CD4-positive, alpha-beta memory T cell (primary cell): ENCODE measurements around the gene TAS2R38. TPM values are rescaled to one million over a fixed set of nuclear protein-coding genes. Genes with fewer than 3 reads are reported as not detected.

Experiments
- polyA plus RNA-seq, 2 donors: library from polyadenylated mRNA; unstranded; fragments of 300-500 nt; fragmentation: Illumina TruSeq; gene quantifications; one replicate each; pipeline ENCODE4 v1.2.3, GENCODE V29; 2021
- total RNA-seq, 2 experiments: library from RNA; stranded (reverse); gene quantifications; one replicate each; pipeline ENCODE4 v1.2.3, GENCODE V29; 2021

Gene TAS2R38
- total and polyA plus RNA-seq, 4 experiments from 2014 or later: not detected

Other genes with a start within 250 kb of the TAS2R38 start
- 10 to 100 TPM; 88.2 to 91.2 TPM for gene SSBP1, start 235.4 kb downstream of the TAS2R38 start, total RNA-seq
- gene SSBP1, start 235.4 kb downstream of the TAS2R38 start, polyA plus RNA-seq: 100 to 1,000 TPM; 314 to 366 TPM
- 1 to 10 TPM; 5.6 to 8.0 TPM for gene TAS2R3, start 209.7 kb downstream of the TAS2R38 start, total RNA-seq
- not detected for gene TAS2R3, start 209.7 kb downstream of the TAS2R38 start, polyA plus RNA-seq
- gene TAS2R4, start 197.1 kb downstream of the TAS2R38 start, total RNA-seq: 1 to 10 TPM; 3.9 to 5.4 TPM
- under 1 TPM in 1 of 2 donors, not detected in 1; 0.07 TPM for gene TAS2R4, start 197.1 kb downstream of the TAS2R38 start, polyA plus RNA-seq
- 1 to 10 TPM; 4.9 to 5.1 TPM for gene TAS2R5, start 183.6 kb downstream of the TAS2R38 start, total RNA-seq
- gene TAS2R5, start 183.6 kb downstream of the TAS2R38 start, polyA plus RNA-seq: under 1 TPM; 0.33 to 0.52 TPM
- not detected for gene PRSS37, start 132.3 kb downstream of the TAS2R38 start, total RNA-seq
- under 1 TPM in 1 of 2 donors, not detected in 1; 0.16 TPM for gene PRSS37, start 132.3 kb downstream of the TAS2R38 start, polyA plus RNA-seq
- not detected for gene OR9A4, start 57.4 kb downstream of the TAS2R38 start, total RNA-seq
- not detected for gene OR9A4, start 57.4 kb downstream of the TAS2R38 start, polyA plus RNA-seq
- under 1 TPM; 0.84 to 0.94 TPM for gene CLEC5A, start 26.8 kb downstream of the TAS2R38 start, total RNA-seq
- not detected for gene CLEC5A, start 26.8 kb downstream of the TAS2R38 start, polyA plus RNA-seq
- under 1 TPM; 0.29 to 0.30 TPM for gene MGAM, start 22.1 kb upstream of the TAS2R38 start, total RNA-seq
- gene MGAM, start 22.1 kb upstream of the TAS2R38 start, polyA plus RNA-seq: not detected
- not detected for gene MGAM2, start 137.9 kb upstream of the TAS2R38 start, total RNA-seq
- not detected for gene MGAM2, start 137.9 kb upstream of the TAS2R38 start, polyA plus RNA-seq